Spleen (tissue), 7 donors: ENCODE data around the gene PKN3.

Experiments used
- POLR2A ChIP-seq, 3 donors: fragments of 450-650 bp; IDR thresholded peaks; one replicate each; pipeline ENCODE4 v1.5.1; 2017; ENCODE audit warnings: antibody characterized with exemption in 3 of 3, mild to moderate bottlenecking in 1 of 3
- POLR2AphosphoS5 ChIP-seq, 3 donors: sonication (generic); formaldehyde crosslinking; IDR thresholded peaks; one replicate each; pipeline ENCODE4 v1.5.1; 2017; ENCODE audit warnings: antibody characterized with exemption in 3 of 3
- TF ChIP-seq, protein P1 (sequence below), 11 experiments: fragments of 200-600 bp in 7 of 11; fragments of 450-650 bp in 4 of 11; sonication (generic) in 4 of 11; IDR thresholded peaks in 8 of 11; conservative IDR thresholded peaks in 3 of 11; 1 replicate in 7 of 11; 2 replicates in 4 of 11; pipeline versions ENCODE4 v1.4.0 to v1.8.0; 2016 to 2021; ENCODE audit warnings: antibody characterized with exemption in 11 of 11, inconsistent platforms in 4 of 11, mild to moderate bottlenecking in 1 of 11
- donor health status: DM: no; HTN: no; CAD: no; lungs with moderate emphysema.
- donor health status: DM: no; HTN: no; CAD: no.
- donor health status: DM: no; HTN: no; CAD: no.

GRCh38 chr9:128722380-128723351, 20.4 kb downstream of the PKN3 start:
- TF ChIP-seq, protein P1, sequence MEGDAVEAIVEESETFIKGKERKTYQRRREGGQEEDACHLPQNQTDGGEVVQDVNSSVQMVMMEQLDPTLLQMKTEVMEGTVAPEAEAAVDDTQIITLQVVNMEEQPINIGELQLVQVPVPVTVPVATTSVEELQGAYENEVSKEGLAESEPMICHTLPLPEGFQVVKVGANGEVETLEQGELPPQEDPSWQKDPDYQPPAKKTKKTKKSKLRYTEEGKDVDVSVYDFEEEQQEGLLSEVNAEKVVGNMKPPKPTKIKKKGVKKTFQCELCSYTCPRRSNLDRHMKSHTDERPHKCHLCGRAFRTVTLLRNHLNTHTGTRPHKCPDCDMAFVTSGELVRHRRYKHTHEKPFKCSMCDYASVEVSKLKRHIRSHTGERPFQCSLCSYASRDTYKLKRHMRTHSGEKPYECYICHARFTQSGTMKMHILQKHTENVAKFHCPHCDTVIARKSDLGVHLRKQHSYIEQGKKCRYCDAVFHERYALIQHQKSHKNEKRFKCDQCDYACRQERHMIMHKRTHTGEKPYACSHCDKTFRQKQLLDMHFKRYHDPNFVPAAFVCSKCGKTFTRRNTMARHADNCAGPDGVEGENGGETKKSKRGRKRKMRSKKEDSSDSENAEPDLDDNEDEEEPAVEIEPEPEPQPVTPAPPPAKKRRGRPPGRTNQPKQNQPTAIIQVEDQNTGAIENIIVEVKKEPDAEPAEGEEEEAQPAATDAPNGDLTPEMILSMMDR (IDR thresholded peaks at IDR 0.05 in 8 of 11, conservative IDR thresholded peaks at IDR 0.05 in 3 of 11) = no peak
- TF ChIP-seq POLR2AphosphoS5 (IDR thresholded peaks at IDR 0.05) = no peak
- TF ChIP-seq POLR2A (IDR thresholded peaks at IDR 0.05) = no peak
